ENCODE data around the gene FAM124A.

Gene FAM124A

DNA sequence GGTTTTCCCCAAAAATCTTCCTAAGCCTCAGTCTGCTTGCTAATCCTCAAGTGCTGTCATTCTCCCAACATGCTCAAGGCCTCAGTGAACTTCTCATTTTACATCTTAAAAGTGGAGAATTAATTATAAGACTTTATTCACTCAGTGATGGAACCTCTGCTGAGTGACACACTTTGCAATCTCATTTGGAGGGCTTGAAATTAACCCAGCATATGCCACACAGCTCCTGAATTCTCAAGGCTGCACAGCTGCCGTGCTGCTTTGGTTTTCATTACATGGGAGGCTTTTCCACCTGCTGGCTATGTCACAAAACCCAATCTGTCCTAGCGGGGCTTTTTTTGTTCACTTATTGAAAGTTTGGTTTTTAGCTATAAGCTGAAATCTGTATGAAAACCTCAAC, 89.0 kb downstream of the FAM124A start:
- Histone ChIP-seq H2BK5ac (ENCODE audit: low read depth, low read length, poor library complexity) (no peak overlapping the region), H3K79me1 (ENCODE audit: low read length) (no peaks in the 10 kb centered on the region), H3K4me1 (ENCODE audit: control insufficient read depth in 1 of 2, insufficient read depth in 2 of 2, low read length in 2 of 2) (no peaks in the 10 kb centered on the region), H4K12ac (ENCODE audit: low read depth, low read length) (no peak overlapping the region), H2AK5ac (ENCODE audit: low read length) (no peak overlapping the region), H4K91ac (ENCODE audit: low read depth, low read length) (no peak overlapping the region), H2AFZ (ENCODE audit: insufficient read depth, low read length, poor library complexity) (no peak overlapping the region), H3K27ac (ENCODE audit: low read depth, low read length) (no peak overlapping the region), H3K23ac (ENCODE audit: low read length) (no peak overlapping the region), H3K9ac (ENCODE audit: low read length) (no peak overlapping the region), H3K4me3 (ENCODE audit: low read depth, low read length) (no peak overlapping the region), H3K9me3 (ENCODE audit: insufficient read depth, low read depth, low read length) (no peaks in the 10 kb centered on the region), H3K36me3 (ENCODE audit: control insufficient read depth in 1 of 2, insufficient read depth in 2 of 2, low read length in 2 of 2) (no peaks in the 10 kb centered on the region), H3K14ac (ENCODE audit: low read length) (no peak overlapping the region), H2BK12ac (ENCODE audit: low read length) (no peak overlapping the region), H3K79me2 (ENCODE audit: control insufficient read depth, insufficient read depth, low read length, poor library complexity) (no peaks in the 10 kb centered on the region), H2BK120ac (ENCODE audit: insufficient read depth, low read length, poor library complexity) (no peak overlapping the region), H3K4ac (ENCODE audit: low read depth, low read length) (no peak overlapping the region), H3K4me2 (ENCODE audit: low read length) (no peak overlapping the region), H3K18ac (ENCODE audit: low read length) (no peak overlapping the region), H3K27me3 (ENCODE audit: insufficient read depth, low read length) (no peaks in the 10 kb centered on the region), H4K8ac (ENCODE audit: low read depth, low read length) (no peak overlapping the region)
- no CpG with 5 or more reads among the region's 2 CpGs for WGBS (ENCODE audit: extremely low coverage, insufficient coverage, insufficient read length)
- no peak for DNase-seq

DNA sequence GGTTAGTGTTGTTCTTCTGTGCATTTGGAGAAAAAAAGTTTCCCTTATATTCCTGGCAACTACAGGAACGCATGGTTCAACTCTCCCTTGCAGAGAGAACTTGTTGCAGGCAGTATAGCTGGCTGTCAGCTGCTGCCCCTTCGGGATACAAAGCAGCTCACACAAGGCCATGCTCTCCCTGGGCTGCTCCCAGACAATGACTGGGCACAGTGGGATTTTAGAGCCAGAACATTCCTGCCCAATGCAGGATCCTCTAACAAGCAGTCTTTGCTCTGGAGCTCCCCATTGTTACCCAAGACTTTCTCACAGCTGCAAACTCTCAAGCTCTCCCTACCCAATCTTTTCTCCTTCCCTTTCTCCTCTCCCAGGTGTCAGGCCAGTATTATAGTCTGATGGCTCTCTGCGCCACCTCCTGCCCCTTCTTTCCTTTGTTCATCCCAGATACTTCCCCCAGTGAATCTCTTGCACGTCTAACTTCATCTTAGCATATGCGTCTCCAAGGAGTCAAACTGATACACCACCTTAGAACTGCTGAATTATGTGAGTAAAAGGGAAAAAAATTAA, 89.8 kb downstream of the FAM124A start:
- Histone ChIP-seq H2BK12ac (ENCODE audit: low read length) (no peak overlapping the region), H3K4me1 (ENCODE audit: control insufficient read depth in 1 of 2, insufficient read depth in 2 of 2, low read length in 2 of 2) (no peaks in the 10 kb centered on the region), H3K9ac (ENCODE audit: low read length) (no peak overlapping the region), H4K8ac (ENCODE audit: low read depth, low read length) (no peak overlapping the region), H3K79me1 (ENCODE audit: low read length) (no peaks in the 10 kb centered on the region), H2AK5ac (ENCODE audit: low read length) (no peak overlapping the region), H4K12ac (ENCODE audit: low read depth, low read length) (no peak overlapping the region), H4K91ac (ENCODE audit: low read depth, low read length) (no peak overlapping the region), H3K14ac (ENCODE audit: low read length) (no peak overlapping the region), H3K27me3 (ENCODE audit: insufficient read depth, low read length) (no peaks in the 10 kb centered on the region), H2BK5ac (ENCODE audit: low read depth, low read length, poor library complexity) (no peak overlapping the region), H3K9me3 (ENCODE audit: insufficient read depth, low read depth, low read length) (no peaks in the 10 kb centered on the region), H2BK120ac (ENCODE audit: insufficient read depth, low read length, poor library complexity) (no peak overlapping the region), H3K4me3 (ENCODE audit: low read depth, low read length) (no peak overlapping the region), H3K36me3 (ENCODE audit: control insufficient read depth in 1 of 2, insufficient read depth in 2 of 2, low read length in 2 of 2) (no peaks in the 10 kb centered on the region), H3K18ac (ENCODE audit: low read length) (no peak overlapping the region), H3K79me2 (ENCODE audit: control insufficient read depth, insufficient read depth, low read length, poor library complexity) (no peaks in the 10 kb centered on the region), H3K4ac (ENCODE audit: low read depth, low read length) (no peak overlapping the region), H3K27ac (ENCODE audit: low read depth, low read length) (no peak overlapping the region), H3K4me2 (ENCODE audit: low read length) (no peak overlapping the region), H3K23ac (ENCODE audit: low read length) (no peak overlapping the region), H2AFZ (ENCODE audit: insufficient read depth, low read length, poor library complexity) (no peak overlapping the region)
- no peak for DNase-seq
- WGBS (ENCODE audit: extremely low coverage, insufficient coverage, insufficient read length) = no CpG with 5 or more reads among the region's 5 CpGs

DNA sequence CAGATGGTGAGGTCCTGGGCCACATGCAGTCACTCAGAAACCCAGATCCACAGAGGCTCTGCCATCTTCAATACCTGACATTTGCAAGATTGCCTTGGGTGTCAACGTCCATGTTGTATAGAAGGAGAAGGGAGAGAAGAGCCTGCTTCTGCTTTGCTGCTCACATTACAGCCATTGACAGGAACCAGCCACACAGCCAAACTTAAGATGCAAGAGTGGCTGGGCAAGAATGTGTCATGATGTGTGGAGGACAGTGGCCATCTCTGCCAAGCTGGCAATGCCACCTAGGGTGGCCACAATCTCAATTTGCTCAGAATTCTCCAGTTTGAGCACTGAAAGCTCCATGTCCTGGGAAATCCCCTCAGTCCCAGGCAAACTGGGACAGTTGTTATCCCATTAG, 91.4 kb downstream of the FAM124A start:
- no peak overlapping the region for H3K4me3 ChIP-seq (ENCODE audit: low read depth, low read length)

DNA sequence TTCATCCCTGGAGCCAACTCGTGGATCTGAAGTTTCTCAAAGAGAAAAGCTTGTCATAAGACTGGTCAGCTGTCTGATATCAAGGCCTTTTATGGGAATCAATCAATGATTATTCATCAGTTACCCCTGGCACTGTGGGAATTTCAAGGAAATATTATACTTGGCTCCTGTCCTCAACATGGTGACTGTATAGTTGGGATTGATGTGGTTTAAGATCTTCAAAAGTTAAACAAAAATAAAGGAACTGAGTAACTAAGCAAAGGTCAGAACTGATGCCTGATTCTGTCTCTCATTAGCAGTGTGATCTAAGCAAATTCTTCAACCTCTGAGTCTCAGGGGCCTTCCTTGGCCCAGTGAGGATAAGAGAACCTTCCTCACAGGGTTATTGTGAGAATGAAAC, 95.1 kb downstream of the FAM124A start:
- no peak overlapping the region for H4K91ac ChIP-seq (ENCODE audit: low read depth, low read length)
- H2AK5ac ChIP-seq (ENCODE audit: low read length) = no peak overlapping the region
- H3K27me3 ChIP-seq (ENCODE audit: insufficient read depth, low read length) = no peaks in the 10 kb centered on the region
- no peak overlapping the region for H3K27ac ChIP-seq (ENCODE audit: low read depth, low read length)
- H3K4me2 ChIP-seq (ENCODE audit: low read length) = no peak overlapping the region
- no peak overlapping the region for H3K23ac ChIP-seq (ENCODE audit: low read length)
- H4K8ac ChIP-seq (ENCODE audit: low read depth, low read length) = no peak overlapping the region
- no peak overlapping the region for H2BK120ac ChIP-seq (ENCODE audit: insufficient read depth, low read length, poor library complexity)
- no peak overlapping the region for H3K4me3 ChIP-seq (ENCODE audit: low read depth, low read length)
- no CpG with 5 or more reads among the region's 1 CpG for WGBS (ENCODE audit: extremely low coverage, insufficient coverage, insufficient read length)
- H2BK12ac ChIP-seq (ENCODE audit: low read length) = no peak overlapping the region
- DNase-seq = no peak
- no peak overlapping the region for H3K14ac ChIP-seq (ENCODE audit: low read length)
- no peaks in the 10 kb centered on the region for H3K79me2 ChIP-seq (ENCODE audit: control insufficient read depth, insufficient read depth, low read length, poor library complexity)
- H2BK5ac ChIP-seq (ENCODE audit: low read depth, low read length, poor library complexity) = no peak overlapping the region
- H3K9me3 ChIP-seq (ENCODE audit: insufficient read depth, low read depth, low read length) = no peaks in the 10 kb centered on the region
- H2AFZ ChIP-seq (ENCODE audit: insufficient read depth, low read length, poor library complexity) = no peak overlapping the region
- no peak overlapping the region for H3K9ac ChIP-seq (ENCODE audit: low read length)
- H3K4me1 ChIP-seq (ENCODE audit: control insufficient read depth in 1 of 2, insufficient read depth in 2 of 2, low read length in 2 of 2) = no peaks in the 10 kb centered on the region
- no peak overlapping the region for H3K18ac ChIP-seq (ENCODE audit: low read length)
- no peaks in the 10 kb centered on the region for H3K36me3 ChIP-seq (ENCODE audit: control insufficient read depth in 1 of 2, insufficient read depth in 2 of 2, low read length in 2 of 2)
- no peak overlapping the region for H4K12ac ChIP-seq (ENCODE audit: low read depth, low read length)
- no peak overlapping the region for H3K4ac ChIP-seq (ENCODE audit: low read depth, low read length)
- H3K79me1 ChIP-seq (ENCODE audit: low read length) = no peaks in the 10 kb centered on the region

More for the DNA sequence above, 91.4 kb downstream of the FAM124A start:
- no peak overlapping the region for H4K91ac ChIP-seq (ENCODE audit: low read depth, low read length)
- no peak overlapping the region for H3K18ac ChIP-seq (ENCODE audit: low read length)
- no peaks in the 10 kb centered on the region for H3K9me3 ChIP-seq (ENCODE audit: insufficient read depth, low read depth, low read length)
- H3K27ac ChIP-seq (ENCODE audit: low read depth, low read length) = no peak overlapping the region
- H2BK5ac ChIP-seq (ENCODE audit: low read depth, low read length, poor library complexity) = no peak overlapping the region
- H4K12ac ChIP-seq (ENCODE audit: low read depth, low read length) = no peak overlapping the region
- H3K23ac ChIP-seq (ENCODE audit: low read length) = no peak overlapping the region
- DNase-seq = no peak
- no peaks in the 10 kb centered on the region for H3K36me3 ChIP-seq (ENCODE audit: control insufficient read depth in 1 of 2, insufficient read depth in 2 of 2, low read length in 2 of 2)
- H3K79me2 ChIP-seq (ENCODE audit: control insufficient read depth, insufficient read depth, low read length, poor library complexity) = no peaks in the 10 kb centered on the region
- H2AK5ac ChIP-seq (ENCODE audit: low read length) = no peak overlapping the region
- no peaks in the 10 kb centered on the region for H3K79me1 ChIP-seq (ENCODE audit: low read length)
- H3K27me3 ChIP-seq (ENCODE audit: insufficient read depth, low read length) = no peaks in the 10 kb centered on the region
- H2BK12ac ChIP-seq (ENCODE audit: low read length) = no peak overlapping the region
- no peak overlapping the region for H3K9ac ChIP-seq (ENCODE audit: low read length)
- H3K4ac ChIP-seq (ENCODE audit: low read depth, low read length) = no peak overlapping the region
- no peak overlapping the region for H4K8ac ChIP-seq (ENCODE audit: low read depth, low read length)
- H3K4me1 ChIP-seq (ENCODE audit: control insufficient read depth in 1 of 2, insufficient read depth in 2 of 2, low read length in 2 of 2) = no peaks in the 10 kb centered on the region
- H3K4me2 ChIP-seq (ENCODE audit: low read length) = no peak overlapping the region
- no peak overlapping the region for H2AFZ ChIP-seq (ENCODE audit: insufficient read depth, low read length, poor library complexity)
- no peak overlapping the region for H3K14ac ChIP-seq (ENCODE audit: low read length)
- no peak overlapping the region for H2BK120ac ChIP-seq (ENCODE audit: insufficient read depth, low read length, poor library complexity)
- no CpG with 5 or more reads among the region's 1 CpG for WGBS (ENCODE audit: extremely low coverage, insufficient coverage, insufficient read length)
